VCaP (cell line): ENCODE results near the gene DEDD.

ENCODE experiments used
- H3K27ac ChIP-seq: fragments of 450-650 bp; 2 replicates; pipeline ENCODE4 v1.5.1; 2017
- TF ChIP-seq, protein P1 (sequence below): fragments of 450-650 bp; conservative IDR thresholded peaks from 2 replicates; pipeline ENCODE4 v1.5.1; 2017; ENCODE audit warnings: mild to moderate bottlenecking, moderate library complexity

The DEDD gene

DNA sequence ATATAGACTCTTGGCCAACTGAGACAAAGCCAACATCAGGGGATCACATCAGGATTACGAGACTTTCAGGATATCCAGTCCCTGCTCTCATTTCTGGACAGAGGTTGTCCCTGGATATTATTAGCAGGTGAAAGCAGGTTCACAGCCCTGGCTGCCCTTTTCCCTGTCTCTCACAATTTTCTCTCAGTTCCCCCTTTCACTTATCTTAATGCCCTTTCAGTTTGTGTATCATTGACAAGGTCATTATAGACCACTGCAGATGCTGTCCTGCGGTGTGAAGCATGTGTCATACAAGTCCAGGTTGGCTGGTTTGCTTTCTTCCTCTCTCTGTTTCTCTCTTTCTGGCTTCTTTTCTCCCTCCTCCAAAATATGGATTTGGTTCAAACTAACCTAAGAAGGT lies 36.5 kb downstream of the DEDD start:
- no peak overlapping the region for H3K27ac ChIP-seq
- TF ChIP-seq, protein P1, sequence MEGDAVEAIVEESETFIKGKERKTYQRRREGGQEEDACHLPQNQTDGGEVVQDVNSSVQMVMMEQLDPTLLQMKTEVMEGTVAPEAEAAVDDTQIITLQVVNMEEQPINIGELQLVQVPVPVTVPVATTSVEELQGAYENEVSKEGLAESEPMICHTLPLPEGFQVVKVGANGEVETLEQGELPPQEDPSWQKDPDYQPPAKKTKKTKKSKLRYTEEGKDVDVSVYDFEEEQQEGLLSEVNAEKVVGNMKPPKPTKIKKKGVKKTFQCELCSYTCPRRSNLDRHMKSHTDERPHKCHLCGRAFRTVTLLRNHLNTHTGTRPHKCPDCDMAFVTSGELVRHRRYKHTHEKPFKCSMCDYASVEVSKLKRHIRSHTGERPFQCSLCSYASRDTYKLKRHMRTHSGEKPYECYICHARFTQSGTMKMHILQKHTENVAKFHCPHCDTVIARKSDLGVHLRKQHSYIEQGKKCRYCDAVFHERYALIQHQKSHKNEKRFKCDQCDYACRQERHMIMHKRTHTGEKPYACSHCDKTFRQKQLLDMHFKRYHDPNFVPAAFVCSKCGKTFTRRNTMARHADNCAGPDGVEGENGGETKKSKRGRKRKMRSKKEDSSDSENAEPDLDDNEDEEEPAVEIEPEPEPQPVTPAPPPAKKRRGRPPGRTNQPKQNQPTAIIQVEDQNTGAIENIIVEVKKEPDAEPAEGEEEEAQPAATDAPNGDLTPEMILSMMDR = no peak

DNA sequence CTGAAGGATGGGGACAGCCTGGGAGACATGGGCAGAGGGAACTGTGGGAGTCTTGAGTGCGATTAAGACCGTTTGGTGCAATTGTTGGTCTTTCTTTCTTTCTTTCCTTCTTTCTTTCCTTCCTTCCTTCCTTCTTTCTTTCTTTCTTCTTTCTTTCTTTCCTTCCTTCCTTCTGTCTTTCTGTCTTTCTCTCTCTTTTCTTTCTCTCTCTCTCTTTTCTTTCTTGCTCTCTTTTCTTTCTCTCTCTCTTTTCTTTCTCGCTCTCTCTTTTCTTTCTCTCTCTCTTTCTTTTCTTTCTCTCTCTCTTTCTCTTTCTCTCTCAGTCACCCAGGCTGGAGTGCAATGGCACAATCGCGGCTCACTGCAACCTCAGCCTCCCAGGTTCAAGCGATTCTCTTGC lies 37.2 kb downstream of the DEDD start:
- TF ChIP-seq, protein P1 = no peak
- H3K27ac ChIP-seq = no peak overlapping the region

DNA sequence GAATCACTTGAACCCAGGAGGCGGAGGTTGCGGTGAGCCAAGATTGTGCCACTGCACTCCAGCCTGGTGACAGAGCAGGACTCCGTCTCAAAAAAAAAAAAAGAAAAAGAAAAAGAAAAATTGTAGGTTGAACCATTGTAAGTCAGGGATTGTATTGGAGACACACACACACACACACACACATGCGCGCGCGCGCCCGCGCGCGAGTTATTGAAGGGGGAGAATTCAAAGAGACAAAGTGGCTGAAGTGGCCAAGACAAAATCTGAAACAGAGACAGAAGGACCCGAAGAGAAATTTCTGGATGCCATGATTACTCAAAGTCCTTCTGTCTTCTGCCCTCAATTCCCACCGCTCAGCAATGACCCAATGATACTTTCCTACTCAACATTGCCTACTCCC lies 38.0 kb downstream of the DEDD start:
- H3K27ac ChIP-seq = no peak overlapping the region
- TF ChIP-seq, protein P1 = no peak

GRCh38 chr1:161092621-161093028 lies 39.8 kb downstream of the DEDD start:
- TF ChIP-seq, protein P1 = no peak
- no peak overlapping the region for H3K27ac ChIP-seq

GRCh38 chr1:161091796-161092507 lies 40.5 kb downstream of the DEDD start:
- TF ChIP-seq, protein P1 = no peak
- no peak overlapping the region for H3K27ac ChIP-seq

DNA sequence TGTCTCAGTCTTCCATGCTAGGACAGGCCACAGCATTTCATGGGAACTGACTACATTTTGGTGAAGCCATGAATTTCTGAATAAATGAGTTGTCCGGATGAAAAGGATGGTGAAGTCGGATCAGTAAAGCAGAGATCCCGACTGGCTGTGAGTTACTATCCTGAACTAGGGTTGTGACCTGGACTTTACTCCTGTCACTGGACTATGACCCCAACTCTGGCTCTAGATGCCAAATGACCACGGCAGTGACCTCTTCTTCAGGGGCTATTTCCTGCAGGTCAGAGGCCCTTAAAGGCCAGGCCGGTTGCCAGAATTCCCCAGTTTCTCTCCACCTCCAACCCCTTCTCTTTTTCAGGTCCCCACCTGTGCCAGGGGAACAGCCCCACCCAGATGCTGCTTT lies 41.4 kb downstream of the DEDD start:
- no peak overlapping the region for H3K27ac ChIP-seq
- TF ChIP-seq, protein P1 = no peak

DNA sequence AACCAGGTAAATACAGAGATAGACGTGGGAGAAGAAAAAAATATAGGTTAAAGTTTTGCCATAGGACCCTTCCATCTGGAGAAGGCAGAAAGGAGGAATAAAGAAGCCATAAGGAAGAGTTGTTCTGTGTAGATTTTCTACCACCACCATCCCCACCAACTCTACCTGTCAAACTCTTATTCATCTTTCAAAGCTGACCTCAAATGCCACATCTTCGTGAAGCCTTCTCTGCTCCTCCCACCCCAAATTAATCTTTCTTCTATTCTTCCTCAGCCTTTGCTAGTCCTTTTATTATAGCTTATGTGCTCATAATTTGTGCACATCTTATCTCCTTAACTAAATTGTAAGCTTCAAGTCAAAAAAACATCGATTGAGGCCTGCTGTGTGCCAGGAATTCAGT lies 41.9 kb downstream of the DEDD start:
- TF ChIP-seq, protein P1 = no peak
- H3K27ac ChIP-seq = no peak overlapping the region
